ENCODE measurements around the gene ARHGAP25.

GRCh38 chr2:68860111-68860510, 125.5 kb downstream of the ARHGAP25 start:
- TF ChIP-seq POLR2AphosphoS5 (IDR thresholded peaks at IDR 0.05; ENCODE audit: low read depth, low read length): no peak
- no peak for TF ChIP-seq POLR2A (IDR thresholded peaks at IDR 0.05; ENCODE audit: low read depth, low read length)
- no peak for TF ChIP-seq TAF1 (IDR thresholded peaks at IDR 0.05; ENCODE audit: low read depth, low read length)
- TF ChIP-seq SPI1 (IDR thresholded peaks at IDR 0.05; ENCODE audit: low read depth, low read length): no peak

Measured in GM12891 (cell line).